HG02870 (cell line): ENCODE results near the gene PSG7.
"Not testable (repeated sequence)": the region's sequence is repeated elsewhere in the genome, so short reads cannot be mapped to it uniquely, and the experiment has no call there.

ENCODE experiments used
- ATAC-seq: cut with Tn5 transposase; IDR thresholded peaks from one replicate; pipeline ENCODE4 v1.9.1; 2021; ENCODE audit warnings: mild to moderate bottlenecking, moderate library complexity; ENCODE audit not compliant: unreplicated experiment

PSG7 gene

DNA sequence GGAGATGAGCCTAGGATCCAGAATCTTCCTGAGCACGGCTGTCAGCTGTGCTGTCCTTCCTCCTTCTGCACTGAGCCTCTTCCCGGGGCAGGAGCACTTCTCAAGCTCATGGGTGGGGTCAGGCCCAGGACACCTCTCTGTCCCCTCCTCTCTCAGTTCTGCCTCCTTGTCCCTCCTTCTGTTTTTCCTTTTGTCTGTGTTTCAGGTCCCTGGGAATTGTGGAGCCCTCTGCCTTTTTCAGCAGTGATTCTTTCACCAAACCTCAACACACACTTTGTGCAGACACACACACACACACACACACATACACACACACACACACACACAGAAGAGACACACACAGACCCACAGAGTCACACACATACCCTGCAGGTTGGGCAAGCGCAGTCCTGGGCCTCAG, at the start of gene PSG7:
TSS of gene PSG7 (minus strand) at position 101 of the 400 bp plus-strand sequence. CDS start 131 bp downstream, outside the sequence.
- not testable (repeated sequence) for ATAC-seq

DNA sequence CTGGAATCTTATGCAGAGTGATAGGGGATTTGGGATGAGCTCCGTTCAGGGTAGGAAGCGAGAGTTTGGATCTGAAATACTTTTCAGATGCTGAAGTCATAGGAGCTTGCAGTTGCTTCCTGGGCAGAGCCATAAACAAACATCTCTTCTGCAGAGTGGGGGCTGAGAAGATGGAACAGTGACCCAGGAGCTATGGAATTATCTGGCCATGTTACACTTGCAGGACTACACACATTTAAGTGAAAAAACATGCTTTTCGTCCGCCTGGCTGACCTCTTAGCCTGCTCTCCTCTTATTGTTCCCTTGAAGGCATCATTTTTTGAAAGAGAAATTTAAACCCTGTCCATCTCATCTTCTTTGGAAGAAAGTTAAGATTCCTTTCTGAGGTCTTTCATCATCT, 48.6 kb upstream of the PSG7 start:
- ATAC-seq = no peak

DNA sequence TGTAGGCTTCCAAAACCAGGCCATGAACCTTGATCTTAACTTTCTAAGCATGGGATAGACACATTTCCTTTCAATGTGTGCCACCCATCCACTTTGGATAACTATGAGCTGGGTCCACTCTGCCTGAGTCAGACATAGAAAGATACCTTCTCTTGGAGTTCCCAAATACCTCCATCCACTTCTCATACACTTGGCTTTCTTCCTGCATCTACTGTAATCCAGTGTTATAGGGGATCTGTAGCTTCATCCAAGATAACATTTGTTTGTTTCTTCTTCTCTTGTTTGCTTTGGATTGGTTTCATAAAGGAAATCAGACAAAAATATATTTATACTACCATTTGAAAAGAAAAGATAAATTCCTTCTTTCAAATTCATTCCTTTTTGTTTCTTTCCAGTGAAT, 45.1 kb upstream of the PSG7 start:
- ATAC-seq = not testable (repeated sequence)

DNA sequence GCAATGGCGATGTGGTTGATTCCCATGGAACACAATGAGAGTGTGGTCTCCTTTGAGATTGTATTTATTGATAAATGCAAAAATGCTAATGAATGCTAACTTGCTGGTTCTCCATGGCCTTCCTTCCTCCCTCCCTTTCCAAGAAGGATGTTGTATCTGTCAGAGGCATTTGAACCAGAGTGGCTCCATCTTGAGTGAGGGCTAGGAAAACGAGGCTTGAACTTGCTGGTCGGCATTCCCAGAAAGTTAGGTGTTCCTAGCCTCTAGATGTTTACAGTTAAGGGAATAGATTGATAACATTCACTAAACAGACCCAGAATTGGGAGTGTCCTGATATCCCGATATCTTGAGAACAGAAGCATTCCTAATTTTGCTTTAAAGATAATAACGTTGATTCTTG, 34.4 kb upstream of the PSG7 start:
- not testable (repeated sequence) for ATAC-seq

DNA sequence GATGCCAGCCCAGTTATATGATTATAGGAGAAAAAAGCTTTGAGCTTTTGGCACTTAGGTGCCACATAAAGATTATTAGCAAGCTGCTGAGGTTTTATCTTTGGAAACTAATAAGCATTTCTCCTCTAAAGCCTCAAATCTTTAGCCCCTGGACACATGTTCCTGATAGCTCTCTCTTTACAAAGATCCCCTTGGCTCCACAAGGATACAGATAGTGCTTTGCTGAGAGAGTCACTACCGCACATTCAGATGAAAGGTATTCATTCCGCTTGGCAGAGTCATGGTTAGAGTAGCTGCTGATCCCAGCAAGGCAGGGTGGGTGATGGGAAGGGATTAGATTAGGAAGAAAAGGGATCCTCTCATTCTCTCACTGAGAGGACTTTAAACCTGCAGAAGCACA, 28.2 kb upstream of the PSG7 start:
- ATAC-seq = no peak

DNA sequence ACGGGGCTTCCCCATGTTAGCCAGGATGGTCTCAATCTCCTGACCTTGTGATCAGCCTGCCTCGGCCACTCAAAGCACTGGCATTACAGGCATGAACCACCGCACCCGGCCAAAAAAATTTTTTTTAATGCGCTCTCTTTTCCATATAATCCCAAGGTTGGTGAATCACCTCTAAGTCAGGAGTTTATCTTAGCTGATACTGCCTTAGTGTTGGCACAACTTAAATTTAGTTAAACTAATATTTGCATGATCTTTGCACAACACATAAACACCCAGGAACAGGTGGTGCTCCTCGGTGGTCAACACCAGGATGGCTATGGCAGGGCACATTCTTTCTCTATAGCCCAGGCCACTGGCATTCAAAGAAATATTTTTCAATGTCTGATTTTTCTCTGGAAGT, 24.1 kb upstream of the PSG7 start:
- no peak for ATAC-seq

DNA sequence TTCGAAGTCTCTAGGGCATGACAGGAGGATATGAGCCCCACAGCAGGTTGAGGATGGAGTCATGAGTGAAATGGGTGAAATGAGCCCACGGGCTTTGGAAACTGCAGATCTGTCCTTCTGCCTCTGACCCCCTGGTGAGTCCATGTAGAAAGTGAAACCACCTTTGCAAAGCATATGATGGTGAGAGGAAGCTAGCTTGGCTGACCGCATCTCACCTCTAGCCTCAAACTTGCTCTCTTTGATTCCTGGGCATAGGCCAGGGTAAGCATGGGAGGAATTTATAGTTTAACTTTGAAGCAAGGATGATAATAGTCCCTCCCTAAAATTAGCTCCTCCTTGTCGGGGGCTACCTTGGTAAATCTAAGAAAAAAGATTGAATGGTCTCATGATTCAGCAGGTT, 15.1 kb upstream of the PSG7 start:
- not testable (repeated sequence) for ATAC-seq

DNA sequence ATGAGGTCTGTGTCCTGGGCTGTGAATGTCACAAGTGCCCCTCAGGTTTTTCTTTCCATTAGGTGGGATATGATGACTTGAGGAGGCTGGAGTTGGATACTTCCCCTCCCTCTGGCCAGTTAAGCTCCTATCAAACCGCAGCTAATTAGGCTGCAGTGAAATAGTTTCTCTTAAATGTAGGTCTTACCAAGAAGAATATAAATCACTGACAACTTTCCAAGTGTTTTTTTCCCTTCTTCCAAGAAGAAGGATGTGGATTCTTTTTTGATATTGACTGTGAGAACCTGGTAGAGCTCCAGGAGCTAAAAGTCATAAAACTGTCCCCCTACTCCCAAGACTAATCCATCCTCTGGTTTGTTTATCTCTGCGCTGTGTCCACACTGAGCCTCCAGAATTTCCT, 14.5 kb upstream of the PSG7 start:
- ATAC-seq = not testable (repeated sequence)

DNA sequence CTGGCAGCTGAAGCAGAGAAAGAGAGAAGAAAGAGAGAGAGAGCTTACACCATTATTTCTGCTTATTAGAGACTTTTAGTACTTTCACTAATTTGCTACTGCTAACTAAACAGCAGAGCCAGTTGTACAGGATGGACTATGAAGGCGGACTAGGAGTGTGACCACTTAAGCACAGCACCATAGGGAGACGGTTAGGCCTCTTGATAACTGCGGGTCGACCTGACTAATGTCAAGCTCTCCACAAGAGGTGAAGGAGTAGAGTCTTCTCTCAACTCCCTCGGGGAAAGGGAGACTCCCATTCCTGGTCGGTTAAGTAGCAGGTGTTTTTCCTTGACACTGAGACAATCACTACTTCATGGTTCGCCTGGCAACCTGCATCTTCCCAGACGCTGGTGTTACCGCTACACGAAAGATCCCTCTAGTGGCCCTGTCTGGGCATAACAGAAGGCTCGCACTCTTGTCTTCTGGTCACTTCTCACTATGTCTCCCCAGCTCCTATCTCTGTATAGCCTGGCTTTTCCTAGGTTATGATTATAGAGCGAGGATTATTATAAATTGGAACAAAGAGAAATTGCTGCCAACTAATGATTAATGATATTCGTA, 5.3 kb upstream of the PSG7 start:
- no peak for ATAC-seq

DNA sequence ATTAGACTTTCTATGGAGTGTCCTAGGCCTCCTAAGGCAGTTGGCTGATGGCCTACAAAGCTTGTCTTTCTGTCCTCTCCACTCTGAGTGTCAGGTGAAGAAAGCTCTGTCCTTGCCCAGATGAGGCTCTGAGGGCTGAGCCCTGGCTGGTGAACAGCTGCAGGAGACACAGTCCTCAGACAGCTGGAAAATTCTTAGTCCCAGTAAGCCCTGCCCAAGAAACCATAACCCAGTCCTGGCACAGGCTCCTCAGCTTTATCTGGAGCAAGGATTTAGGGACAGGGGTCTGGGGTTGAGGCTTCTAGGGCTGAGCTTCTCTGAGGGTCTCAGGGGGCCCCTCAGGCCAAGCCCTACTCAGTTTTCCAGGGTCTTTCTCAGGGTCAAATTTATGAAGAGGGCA, 2.3 kb downstream of the PSG7 start:
- ATAC-seq = not testable (repeated sequence)

DNA sequence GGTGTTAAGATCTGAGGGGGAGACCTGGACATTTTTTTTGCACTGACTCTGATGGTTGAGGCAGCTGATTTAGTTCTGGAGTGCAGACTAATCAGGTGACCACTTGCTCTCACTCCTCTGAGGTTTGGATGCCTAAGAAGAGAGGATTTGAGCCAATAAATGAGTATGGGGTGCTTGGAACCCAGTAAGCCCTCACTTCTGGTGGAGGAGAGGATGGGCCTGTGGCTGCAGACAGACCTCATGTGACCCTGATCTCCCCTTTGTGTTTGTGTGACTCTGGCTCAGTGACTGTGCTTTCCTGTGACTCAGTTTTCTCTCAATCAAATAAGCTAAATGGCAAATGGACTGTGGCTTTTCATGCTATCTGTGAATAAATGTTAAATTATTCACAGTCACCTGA, 2.8 kb downstream of the PSG7 start:
- not testable (repeated sequence) for ATAC-seq

DNA sequence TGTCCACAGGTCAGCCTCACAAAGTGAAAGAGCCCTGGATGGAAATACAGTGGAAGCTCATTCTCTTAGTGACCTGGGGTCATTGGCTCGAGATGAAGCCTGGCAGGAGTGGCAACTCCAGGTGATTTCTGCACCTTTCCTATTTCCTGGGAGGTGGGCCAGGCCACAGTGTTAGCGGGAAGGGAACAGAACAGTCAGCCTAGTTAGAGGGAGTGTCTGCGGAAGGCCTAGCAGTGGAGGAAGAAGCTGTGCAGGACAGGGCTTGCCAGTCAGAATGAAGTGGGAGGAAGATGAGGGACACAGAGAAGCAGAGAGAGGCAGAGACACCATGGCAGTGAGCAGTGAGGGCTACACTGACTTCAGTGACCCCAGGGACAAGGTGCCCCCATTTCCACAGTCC, 3.6 kb downstream of the PSG7 start:
- not testable (repeated sequence) for ATAC-seq

DNA sequence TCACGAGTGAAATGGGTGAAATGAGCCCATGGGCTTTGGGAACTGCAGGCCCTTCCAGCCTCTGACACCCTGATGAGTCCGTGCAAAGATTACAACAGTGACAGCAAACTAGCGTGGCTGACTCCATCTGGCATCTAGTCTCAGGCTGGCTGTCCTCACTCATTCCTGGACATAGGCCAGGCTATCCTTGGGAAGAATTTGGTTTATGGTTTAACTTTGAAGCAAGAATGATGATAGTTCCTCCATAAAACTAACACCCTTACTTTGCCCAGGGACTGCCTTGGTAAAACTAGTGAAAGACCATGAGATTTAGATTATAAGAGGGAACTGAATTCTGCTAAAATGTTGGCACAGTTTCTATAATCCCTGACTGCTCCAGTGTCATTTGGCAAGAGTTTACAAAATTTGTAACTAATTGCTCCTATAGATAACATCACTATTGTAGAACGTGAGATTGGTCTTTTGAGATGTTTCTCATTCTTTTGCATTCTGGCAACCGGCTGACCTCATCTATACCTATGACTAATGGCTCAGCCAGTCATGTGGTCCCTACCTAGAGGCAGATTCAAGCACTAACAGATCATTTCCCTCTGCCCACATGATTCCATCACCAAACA, 4.4 kb downstream of the PSG7 start:
- not testable (repeated sequence) for ATAC-seq

DNA sequence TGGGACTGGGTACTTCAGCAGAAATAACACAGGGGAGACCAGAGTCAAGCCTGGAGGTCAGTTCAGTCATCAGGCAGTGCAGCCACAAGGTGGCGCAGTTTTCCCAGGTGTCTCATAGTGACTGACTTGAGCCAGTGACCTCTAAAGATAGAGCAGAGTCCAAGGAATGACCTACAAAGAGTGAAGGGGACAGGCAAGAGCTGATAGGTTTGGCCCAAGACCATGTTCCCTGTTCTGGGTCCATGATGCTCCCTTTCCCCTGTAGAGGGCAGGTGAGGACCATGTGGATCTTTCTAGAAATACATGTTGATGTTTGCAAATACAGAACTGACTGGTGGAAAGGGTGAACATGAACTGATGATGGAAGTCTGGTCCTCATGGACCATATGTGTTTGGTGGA, 6.8 kb downstream of the PSG7 start:
- not testable (repeated sequence) for ATAC-seq

DNA sequence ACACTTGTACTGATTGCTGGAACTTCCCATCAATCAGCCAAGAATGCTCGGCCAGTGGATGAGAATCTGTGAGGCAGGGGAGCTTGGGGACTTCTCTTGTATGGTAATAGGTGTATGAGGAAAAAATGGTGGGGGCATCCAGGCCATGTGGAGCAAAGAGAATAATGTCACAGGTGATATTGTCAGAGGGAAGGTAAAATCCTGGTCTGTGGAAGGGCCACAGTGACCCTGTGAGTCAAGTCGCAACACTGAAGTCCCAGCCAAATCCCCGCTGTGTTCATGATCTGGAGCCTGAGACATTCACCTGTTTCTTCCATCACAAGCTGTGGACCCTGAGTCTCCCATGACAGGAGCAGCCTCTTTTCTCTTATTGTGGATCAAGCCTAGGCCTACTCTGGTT, 8.1 kb downstream of the PSG7 start:
- ATAC-seq = no peak

DNA sequence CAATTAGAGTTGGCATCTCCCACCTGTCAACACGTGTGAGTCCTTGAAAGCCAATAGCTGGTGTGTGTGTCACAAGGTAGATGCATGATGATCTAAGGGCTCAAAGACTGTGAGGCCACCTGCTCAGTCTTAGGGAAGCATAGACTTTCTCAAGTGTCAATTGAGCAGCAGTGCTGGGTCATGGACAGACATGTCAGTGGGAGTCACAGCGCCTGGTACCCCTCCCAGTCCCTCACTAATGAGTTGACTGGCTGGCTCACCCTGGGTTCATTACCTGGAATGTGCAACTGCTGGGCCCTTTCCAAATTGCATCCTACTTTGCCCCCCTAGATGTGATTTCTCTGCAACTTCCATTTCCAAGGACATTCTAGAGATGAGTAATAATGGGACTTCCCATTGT, 10.2 kb downstream of the PSG7 start:
- no peak for ATAC-seq

DNA sequence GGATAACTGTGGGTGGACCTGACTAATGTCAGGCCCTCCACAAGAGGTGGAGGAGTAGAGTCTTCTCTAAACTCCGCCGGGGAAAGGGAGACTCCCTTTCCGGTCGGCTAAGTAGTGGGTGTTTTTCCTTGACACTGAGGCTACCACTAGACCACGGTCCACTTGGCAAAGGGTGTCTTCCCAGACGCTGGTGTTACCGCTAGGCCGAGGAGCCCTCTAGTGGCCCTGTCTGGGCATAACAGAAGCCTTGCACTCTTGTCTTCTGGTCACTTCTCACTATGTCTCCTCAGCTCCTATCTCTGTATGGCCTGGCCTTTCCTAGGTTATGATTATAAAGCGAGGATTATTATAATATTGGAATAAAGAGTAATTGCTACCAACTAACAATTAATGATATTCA, 13.9 kb downstream of the PSG7 start:
- ATAC-seq = not testable (repeated sequence)

DNA sequence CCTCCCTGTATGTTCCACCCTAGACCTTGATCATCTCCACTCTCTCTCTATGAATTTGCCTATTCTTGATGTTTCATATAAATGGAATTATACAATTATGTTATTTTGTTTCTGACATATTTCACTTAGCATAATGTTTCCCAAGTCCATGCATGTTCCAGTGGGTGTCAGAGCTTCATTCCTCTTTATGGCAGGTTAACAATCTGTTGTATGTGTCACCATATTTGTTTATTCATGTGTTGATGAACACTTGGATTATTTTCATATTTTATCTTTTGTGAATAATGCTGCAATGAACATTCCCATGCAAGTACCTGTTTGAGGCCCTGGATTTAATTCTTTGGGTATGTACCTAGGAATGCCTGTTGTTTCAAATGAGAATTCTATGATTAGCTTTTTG, 16.0 kb downstream of the PSG7 start:
- not testable (repeated sequence) for ATAC-seq

DNA sequence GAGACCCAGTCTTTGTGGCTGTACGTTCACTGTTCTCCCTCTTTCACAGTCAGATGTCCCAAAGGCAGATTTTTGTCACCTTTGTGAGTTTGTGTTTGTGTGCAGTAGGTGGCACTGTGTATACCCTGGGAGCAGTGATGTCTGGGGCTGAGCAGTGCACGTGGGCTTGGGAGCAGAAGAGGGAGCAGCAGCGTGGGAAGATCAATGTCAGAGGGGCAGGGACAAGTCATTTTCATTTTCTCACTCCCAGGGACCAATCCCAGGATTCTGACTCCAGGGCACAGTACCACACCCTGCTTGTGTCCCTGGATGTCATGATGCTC, 17.3 kb downstream of the PSG7 start:
- ATAC-seq = no peak

DNA sequence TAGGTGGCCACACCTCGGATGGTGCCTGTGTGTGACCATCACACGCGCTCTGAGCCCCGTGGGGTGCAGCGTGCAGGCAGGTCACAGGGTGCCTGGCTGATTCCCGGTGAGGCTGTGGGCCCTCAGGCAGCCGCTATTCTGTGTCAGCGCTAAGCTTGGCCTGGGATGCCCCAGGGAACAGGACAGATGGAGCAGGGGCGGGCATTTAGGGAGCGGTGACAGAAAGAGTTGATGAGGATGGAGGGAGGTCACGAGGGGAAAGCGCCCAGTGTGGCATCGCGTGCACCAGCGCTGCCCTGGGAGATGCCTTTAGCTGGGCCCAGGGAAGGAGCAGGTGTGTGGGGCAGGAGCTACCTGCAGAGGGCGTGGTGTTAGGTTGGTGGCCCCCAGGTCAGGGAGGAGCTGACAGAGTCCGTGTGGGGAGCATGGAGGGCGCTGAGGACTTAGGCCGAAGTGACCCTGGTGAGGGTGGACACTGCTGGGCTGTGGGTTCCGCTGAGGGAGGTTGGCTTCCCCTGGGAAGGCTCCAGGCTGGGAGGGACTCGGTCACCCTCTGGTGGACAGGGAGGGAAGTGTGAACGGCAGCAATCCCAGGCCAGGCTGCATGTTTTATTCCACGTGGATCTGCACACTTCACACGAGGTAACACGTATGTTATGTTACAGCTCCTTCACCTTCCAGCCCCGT, 17.8 kb downstream of the PSG7 start:
- ATAC-seq = not testable (repeated sequence)

DNA sequence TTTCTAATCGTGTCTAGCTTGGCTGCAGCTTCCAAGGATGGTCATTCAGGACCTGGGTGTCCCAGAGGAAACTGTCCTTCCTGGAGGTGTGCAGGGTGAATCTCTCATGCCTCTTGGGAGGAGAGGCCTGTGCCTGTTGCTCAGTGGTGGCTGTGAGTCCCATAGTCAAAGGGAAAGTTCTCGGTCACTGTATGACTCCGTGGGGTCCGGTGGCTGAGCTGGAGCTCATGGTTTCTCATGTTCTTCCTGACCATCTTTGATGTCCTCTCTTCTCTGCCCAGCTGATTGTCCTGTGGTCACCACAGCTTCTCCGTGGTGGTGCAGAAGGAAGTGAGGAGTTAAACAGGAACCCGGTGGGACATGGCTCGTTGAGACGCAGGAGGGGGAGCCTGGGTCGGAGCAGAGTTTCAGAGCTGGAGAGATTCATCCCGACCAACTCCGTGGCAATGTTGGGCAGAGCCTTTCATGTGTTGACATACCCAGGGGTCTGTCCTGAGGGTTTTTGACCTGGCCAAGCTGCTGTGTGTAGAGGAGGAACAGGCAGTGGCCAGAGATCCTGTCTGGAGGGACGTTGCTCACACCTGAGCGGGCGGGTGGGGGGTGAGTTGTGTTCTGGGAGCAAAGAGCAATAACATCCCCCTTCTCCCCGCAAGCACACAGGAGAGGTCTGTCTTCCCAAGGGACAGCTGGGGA, 18.5 kb downstream of the PSG7 start:
- not testable (repeated sequence) for ATAC-seq

DNA sequence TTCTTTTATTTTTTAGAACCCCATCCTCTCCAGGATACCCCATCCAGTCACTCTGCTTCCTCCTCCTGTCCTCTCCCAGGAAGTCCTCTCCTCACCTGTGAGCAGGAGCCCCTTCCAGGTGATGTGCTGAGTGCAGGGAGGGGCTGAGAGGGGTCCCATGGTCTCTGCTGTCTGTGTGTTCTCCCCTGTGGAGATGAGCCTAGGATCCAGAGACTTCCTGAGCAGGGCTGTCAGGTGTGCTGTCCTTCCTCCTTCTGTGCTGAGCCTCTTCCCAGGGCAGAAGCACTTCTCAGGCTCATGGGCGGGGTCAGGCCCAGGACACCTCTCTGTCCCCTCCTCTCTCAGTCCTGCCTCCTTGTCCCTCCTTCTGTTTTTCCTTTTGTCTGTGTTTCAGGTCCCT, 19.4 kb downstream of the PSG7 start, which contains the start of gene PSG6:
TSS of gene PSG6 (minus strand) at position 261 of the 400 bp plus-strand sequence. CDS start at position 159, 102 bp downstream.
- not testable (repeated sequence) for ATAC-seq
